Spleen (tissue), 7 donors: Measurements from ENCODE around the gene TAF3.

Experiments used
- POLR2A ChIP-seq, 3 donors: fragments of 450-650 bp; IDR thresholded peaks; one replicate each; pipeline ENCODE4 v1.5.1; 2017; ENCODE audit warnings: antibody characterized with exemption in 3 of 3, mild to moderate bottlenecking in 1 of 3
- TF ChIP-seq, protein P1 (sequence below), 11 experiments: fragments of 200-600 bp in 7 of 11; fragments of 450-650 bp in 4 of 11; sonication (generic) in 4 of 11; IDR thresholded peaks in 8 of 11; conservative IDR thresholded peaks in 3 of 11; 1 replicate in 7 of 11; 2 replicates in 4 of 11; pipeline versions ENCODE4 v1.4.0 to v1.8.0; 2016 to 2021; ENCODE audit warnings: antibody characterized with exemption in 11 of 11, inconsistent platforms in 4 of 11, mild to moderate bottlenecking in 1 of 11
- donor health status: DM: no; HTN: no; CAD: no; lungs with moderate emphysema.
- donor health status: DM: no; HTN: no; CAD: no.
- donor health status: DM: no; HTN: no; CAD: no.

DNA sequence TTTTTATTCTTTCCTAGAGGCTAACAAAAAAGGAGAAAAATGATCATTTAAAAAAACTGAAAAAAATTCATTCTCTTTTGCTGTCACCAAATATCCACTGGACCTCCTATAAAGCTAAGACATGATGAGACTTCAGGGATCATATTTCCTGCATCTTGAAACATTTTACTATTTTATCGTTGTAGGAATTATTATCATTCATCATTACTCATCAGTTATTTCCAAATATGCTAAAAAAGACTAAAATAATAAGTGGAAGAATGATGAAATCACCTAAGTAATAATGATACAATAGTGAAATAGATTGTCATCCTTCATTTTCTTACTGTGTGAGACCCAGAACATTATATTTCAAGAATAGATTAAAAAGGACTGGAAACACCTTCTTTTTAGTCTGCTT, 28.3 kb downstream of the TAF3 start:
- TF ChIP-seq, protein P1, sequence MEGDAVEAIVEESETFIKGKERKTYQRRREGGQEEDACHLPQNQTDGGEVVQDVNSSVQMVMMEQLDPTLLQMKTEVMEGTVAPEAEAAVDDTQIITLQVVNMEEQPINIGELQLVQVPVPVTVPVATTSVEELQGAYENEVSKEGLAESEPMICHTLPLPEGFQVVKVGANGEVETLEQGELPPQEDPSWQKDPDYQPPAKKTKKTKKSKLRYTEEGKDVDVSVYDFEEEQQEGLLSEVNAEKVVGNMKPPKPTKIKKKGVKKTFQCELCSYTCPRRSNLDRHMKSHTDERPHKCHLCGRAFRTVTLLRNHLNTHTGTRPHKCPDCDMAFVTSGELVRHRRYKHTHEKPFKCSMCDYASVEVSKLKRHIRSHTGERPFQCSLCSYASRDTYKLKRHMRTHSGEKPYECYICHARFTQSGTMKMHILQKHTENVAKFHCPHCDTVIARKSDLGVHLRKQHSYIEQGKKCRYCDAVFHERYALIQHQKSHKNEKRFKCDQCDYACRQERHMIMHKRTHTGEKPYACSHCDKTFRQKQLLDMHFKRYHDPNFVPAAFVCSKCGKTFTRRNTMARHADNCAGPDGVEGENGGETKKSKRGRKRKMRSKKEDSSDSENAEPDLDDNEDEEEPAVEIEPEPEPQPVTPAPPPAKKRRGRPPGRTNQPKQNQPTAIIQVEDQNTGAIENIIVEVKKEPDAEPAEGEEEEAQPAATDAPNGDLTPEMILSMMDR (IDR thresholded peaks at IDR 0.05 in 8 of 11, conservative IDR thresholded peaks at IDR 0.05 in 3 of 11) = no peak
- no peak for TF ChIP-seq POLR2A (IDR thresholded peaks at IDR 0.05)
